Kasumi-1 (cell line): ENCODE results near the gene CLK4.
"Not testable (repeated sequence)": the region's sequence is repeated elsewhere in the genome, so short reads cannot be mapped to it uniquely, and the experiment has no call there.

Source experiments
- DNase-seq, 2 experiments: peaks; one replicate each; lab custom pipeline; 2025; lab: John Stamatoyannopoulos, UW

Gene CLK4

DNA sequence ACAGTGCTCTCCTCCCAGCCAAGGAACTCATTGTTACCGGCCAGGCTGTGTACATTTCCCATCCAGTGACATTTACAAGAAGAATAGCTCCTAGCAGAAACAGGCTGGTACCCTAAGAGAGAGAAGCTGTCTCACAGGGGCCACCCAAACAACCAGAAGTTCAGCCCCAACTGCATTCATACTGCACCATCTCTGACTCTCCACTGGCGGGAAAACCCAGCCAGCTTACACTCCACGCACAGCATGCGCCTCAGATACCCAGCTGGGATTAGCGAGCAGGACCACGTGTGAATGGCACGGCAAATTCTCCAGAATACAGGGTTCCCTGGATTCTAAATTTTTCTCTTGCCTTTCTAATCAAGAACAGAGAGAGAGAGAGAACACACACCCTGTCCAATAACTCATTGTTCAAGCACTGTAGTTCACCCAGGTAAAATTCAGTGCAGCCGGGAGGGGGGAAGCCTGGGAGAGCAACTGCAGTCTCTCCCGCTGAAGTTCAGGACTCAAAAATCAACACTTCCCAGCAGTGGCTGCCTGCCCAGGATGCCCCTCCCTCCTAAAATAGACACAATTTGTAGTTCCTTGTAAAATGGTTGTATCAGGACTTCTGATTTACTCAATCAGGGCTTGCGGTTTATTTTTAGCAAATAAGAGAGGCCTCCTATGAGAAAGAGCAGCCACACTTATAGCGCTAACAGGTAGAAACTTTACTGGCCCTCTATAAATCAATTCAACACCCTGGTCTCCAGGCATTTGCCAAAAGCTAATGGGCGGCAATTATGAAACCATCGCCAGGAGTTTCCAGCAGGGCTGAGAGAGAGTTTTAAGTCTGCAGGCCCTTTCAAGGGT is 38.9 kb downstream of the CLK4 start:
- DNase-seq, result no peak

DNA sequence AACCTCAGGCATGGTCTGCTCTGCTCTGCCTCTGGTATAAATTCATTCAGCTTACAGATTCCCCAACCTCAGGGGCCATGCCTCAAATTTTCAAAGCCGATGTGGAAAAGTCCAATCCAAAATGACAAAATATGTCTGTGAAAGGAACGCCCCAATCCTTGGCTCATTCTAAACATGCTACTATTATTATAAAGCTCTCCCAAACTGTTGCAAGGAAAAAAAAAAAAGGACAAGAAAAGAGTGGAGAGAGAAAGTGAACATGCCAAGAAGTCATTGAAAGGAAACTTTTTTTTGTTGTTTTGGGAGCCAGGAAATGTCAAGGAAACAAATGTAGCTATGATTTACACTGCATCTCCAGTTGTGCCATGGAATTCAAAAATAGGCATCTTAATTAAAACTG is 40.5 kb downstream of the CLK4 start:
- DNase-seq, result no peak

DNA sequence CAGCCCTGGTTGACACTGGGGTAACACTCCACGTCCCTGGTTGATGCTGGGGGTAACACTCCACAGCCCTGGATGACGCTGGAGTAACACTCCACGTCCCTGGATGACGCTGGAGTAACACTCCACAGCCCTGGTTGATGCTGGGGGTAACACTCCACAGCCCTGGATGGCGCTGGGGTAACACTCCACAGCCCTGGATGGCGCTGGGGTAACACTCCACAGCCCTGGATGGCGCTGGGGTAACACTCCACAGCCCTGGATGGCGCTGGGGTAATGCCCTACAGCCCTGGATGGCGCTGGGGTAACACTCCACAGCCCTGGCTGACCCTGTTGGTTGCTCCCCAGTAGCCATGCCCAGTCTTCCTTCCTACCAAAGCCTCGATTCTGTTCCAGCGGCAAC is 41.4 kb downstream of the CLK4 start:
- DNase-seq, result not testable (repeated sequence)

DNA sequence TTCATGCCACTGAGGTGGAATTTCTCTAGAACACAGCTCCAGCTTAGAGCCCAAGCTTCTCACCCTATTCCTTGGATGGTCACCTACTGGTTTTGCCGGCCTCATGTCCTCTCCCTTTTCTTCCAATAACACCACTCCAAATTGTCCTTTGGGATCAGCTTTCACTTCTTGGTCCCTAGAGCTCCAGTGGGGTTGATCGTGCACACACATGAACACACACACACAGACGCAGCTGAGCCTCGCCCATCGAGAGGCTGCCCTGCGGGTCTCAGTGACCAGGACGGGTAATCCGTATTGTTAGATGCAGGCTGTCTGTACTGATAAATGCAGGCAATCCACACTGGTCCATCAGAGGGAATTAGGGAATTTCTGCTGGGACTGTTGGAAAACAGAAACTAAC is 43.6 kb downstream of the CLK4 start:
- DNase-seq, result no peak

DNA sequence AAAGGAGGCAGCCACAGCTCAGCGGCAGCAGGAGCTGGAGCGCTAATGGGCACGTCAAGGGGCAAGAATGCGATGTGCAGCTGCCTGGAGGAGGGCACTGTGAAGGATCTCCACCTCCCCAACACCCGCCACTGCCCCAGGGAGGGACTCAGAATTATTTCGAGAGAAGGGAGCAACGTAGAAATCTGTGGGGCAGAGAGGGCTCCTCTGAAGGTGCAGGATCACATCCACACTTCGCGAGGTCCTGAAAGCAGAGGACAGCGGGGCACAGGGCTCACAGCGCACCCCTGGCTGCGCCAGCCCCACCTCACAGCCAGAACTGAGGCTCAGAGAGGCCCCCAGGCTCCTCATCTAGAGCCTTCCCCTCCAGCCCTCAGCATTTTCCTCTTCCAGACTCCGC is 44.6 kb downstream of the CLK4 start:
- no peak for DNase-seq

- no peak for DNase-seq
These were observed 45.2 kb downstream of the CLK4 start for GRCh38 chr5:178581621-178582020.

DNA sequence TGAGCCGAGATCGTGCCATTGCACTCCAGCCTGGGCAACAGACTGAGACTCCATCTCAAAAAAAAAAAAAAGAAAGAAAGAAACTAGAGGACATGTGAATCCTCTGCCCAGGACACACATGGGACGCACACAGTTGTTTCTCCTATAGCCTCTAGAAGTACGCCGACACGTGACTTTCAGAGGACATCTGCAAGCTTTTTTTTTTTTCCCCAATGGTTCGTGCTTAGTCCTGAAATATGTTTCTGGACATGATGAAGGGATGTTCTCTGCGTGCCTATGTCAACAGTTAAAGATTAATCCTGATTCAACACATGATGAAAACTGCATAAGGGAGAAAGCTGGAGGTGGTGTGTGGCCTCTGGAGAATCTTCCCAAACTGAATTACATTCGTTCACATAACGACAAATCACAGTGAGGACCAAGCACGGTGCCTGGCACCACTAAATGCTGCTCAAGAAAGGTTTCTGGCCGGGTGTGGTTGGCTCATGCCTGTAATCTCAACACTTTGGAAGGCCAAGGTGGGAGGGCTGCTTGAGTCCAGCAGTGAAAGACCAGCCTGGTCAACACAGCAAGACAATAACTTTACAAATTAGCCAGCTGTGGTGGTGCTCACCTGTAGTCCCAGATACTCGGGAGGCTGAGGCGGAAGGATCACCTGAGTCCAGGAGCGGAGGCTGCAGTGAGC is 46.4 kb downstream of the CLK4 start:
- no peak for DNase-seq

GRCh38 chr5:178577944-178578343 is 48.9 kb downstream of the CLK4 start:
- no peak for DNase-seq

GRCh38 chr5:178577376-178577839 is 49.4 kb downstream of the CLK4 start:
- DNase-seq, result no peak

DNA sequence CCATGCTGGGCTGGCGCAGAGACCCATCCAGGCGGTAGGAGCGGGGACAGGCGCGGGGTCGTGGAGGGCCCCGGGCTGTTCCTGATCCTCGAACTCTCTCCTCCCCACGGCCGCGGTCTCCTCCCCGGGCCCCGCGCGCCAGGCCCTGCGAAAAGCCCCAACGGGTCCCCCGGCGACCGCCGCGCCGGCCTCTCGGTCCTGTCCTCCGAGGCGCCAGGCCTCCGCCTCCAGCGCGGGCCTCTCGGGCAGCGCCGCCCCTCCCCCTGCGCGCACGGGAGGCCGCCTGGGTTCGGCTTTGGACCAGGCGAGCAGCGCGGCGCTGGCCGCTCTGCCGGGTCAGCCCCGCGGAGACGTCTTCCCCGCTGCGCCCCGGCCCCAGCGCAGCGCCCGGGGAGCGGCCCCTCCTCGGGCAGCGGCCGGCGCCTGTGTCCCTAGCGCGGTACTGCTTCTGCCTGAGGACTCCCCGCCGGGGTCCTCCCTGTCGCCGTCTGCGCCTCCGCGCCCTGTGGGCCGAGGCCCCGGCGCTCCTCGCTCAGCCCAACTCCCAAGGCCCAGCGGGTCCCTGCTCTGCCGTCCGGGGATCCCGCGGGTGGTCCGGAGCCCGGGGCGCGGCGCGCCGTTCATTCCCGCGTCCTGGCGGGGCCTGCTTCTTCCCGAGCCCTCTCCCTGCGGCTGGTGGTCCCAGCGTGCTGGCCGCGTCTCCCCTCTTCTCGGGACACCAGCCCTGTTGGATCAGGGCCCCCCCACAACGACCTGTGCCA is 50.1 kb downstream of the CLK4 start:
- DNase-seq, result no peak

DNA sequence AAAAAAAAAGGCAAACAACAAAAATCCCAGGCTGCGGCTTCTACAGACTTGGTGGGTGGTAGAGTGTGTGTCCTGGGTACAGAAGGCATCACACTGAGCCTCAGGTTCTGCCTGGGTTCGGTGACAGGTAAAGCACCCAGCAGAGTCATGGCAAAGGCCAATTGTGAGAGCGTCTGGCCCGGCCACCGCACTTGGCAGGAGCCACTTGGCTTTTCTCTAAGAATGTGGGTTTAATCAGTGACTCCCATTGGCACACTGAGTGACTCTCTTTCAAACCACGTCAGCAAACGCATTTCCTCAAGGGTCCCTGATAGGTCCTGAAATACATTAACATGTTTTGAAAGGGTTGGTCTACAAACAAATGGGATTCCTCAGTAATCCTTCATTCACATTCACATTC is 53.6 kb downstream of the CLK4 start:
- DNase-seq, result no peak

DNA sequence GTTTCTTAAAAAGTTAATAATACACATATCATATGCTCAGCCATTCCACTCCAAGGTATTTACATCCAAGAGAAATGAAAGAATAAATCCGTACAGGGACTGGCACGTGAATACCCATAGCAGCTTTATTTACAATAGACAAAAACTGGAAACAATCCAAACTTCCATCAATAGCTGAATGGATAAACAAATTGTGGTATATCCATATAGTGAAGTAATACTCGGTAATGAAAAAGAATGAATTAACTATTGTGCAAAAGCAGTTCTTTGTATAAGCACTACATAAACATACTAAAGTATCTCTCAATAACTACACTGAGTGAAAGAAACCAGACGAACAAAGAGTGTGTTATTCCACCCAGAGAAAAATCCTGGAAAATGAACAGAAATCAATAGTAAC is 54.2 kb downstream of the CLK4 start:
- no peak for DNase-seq

DNA sequence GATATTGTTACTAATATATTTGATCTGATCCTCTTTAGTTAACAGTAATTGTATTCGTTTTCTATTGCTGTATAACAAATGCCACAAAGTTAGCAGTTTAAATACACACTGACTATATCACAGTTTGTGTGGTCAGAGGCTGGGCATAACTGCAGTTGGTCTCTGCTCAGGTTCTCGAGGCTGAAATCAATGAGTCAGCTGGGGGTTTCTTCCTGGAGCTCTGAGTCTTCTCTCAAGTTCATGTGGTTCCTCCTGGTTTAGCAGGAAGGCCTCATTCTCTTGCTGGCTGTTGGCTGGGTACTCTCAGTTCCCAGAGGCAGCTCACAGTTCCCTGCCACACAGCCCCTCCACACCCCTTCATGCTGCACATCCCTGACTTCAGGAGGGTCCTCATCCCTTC is 57.4 kb downstream of the CLK4 start:
- DNase-seq, result peak in 1 of 2 experiments; percentile 4

- DNase-seq, result no peak
These were observed 61.9 kb downstream of the CLK4 start for GRCh38 chr5:178564811-178565550.

DNA sequence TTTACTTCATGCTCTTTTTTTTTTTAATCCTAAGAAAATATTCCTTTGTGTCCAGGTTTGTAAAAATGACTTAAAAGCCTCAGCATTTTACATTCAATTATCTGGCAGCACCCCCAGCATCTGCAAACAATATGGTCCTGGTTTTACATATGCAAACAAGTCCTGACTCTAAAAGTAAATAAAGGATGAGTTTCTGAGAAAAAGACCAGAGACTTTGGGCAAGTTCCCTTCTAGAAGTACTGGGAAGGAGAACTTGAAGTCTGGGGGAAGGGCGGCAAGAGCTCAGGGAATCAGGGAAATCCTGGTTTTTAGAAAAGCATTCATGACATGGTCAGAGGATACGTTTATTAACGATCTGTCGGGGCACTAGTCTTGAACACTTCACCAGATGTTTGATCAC is 62.5 kb downstream of the CLK4 start:
- DNase-seq, result no peak

- DNase-seq, result no peak
These were observed 63.2 kb downstream of the CLK4 start for GRCh38 chr5:178563621-178564020.

DNA sequence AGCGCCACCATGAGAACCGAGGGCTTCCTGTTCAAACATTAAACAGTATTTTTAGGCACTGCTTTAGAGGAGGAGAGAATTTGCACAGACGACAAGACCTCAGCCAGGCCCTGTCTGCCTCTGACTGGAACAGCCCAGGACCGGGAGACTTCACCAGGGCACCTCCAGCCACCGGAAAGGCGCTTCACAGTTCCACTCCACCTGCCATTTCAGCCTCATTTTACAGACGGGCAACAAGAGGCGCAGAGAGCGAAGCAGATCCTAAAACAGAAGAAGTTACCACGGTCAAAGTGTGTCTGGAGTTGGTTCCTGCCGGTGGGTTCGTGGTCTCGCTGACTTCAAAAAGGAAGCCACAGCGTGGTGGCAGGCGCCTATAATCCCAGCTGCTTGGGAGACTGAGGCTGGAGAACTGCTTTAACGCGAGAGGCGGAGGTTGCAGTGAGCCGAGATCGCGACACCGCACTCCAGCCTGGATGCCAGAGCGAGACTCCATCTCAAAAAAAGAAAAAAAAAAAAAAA is 65.0 kb downstream of the CLK4 start:
- no peak for DNase-seq

- DNase-seq, result no peak
These were observed 65.9 kb downstream of the CLK4 start for GRCh38 chr5:178560911-178561310.

DNA sequence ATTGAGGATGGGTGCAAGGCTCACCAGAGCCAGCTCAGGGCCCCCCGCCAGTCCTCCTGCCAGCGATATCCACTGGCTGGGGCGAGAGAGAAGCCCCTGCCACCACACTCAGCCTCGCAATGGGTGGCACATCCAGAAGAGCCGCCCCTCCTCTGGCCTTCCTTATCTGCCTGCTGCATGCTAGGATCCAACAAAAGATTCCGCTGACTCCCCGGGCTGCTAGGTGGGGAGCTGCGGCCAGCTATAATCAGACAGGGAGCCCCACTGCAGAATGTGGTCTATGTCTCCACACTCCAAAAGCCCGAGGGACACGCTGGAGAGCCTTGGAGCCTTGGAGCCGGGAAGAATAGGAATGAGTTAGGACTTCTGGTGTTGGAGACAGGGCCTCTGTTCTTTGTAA is 69.4 kb downstream of the CLK4 start:
- no peak for DNase-seq

- DNase-seq, result no peak
These were observed 71.1 kb downstream of the CLK4 start for GRCh38 chr5:178555771-178556211.

DNA sequence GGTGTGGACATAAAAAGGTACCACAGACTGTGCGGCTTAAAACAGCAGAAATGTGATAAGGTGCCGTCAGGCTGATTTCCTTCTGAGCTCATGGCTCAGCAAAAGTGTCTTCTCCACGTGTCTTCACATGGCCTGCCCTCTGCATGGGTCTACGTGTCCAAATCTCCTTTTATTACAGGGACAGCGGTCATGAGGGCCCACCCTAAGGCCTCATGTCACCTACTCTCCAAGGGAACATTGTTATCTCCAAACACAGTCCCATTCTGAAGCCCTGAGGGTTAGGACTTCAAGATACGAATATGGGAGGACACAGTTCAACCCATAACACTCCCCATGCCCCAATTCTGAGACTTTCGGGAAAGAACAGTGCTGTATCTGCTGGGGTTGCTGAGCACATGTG is 71.8 kb downstream of the CLK4 start:
- DNase-seq, result no peak

DNA sequence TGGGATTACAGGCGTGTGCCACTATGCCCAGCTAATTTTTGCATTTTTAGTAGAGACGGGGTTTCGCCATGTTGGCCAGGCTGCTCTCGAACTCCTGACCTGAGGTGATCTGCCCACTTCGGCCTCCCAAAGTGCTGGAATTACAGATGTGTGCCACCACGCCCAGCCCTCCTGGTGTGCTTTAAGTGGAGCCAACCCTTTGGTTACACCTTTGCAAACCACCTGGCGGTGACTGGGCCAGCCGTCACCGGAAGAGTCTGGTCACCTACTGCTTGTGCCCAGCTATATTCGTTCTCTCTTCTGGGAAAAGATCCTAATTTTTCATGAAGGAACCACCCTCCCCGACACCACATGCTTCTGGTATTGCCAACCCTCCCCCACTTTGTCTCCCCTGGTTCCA is 72.5 kb downstream of the CLK4 start:
- DNase-seq, result no peak
